RWPE1 (cell line): ENCODE measurements around the gene CALN1.

Source experiments
- CTCF ChIA-PET: fragments of 350-600 bp; sonication (Branson Sonifier 250); formaldehyde crosslinking; extraction: SDS; loops from one replicate; lab custom pipeline; 2021; lab: Yijun Ruan, JAX
- POLR2A ChIA-PET: fragments of 400-600 bp; formaldehyde crosslinking; extraction: SDS; loops from one replicate; lab custom pipeline; 2020; ENCODE audit warnings: antibody characterized with exemption; ENCODE audit not compliant: low non-redundant PET; lab: Yijun Ruan, JAX
- DNase-seq: peaks from one replicate; pipeline ENCODE4 v3.0.0; 2012; ENCODE audit warnings: low spot score
- H3K27ac ChIP-seq: fragments of 450-650 bp; 2 replicates; pipeline ENCODE4 v1.5.1; 2017
- CTCF ChIP-seq: fragments of 450-650 bp; conservative IDR thresholded peaks from 2 replicates; pipeline ENCODE4 v1.5.1; 2017; ENCODE audit warnings: low read depth, mild to moderate bottlenecking

Gene CALN1

GRCh38 chr7:71867626-71868025, 544.5 kb downstream of the CALN1 start:
- TF ChIP-seq CTCF, result no peak
- no peak overlapping the region for H3K27ac ChIP-seq
- ChIA-PET POLR2A (no interaction called here), CTCF (no interaction called here)
- DNase-seq, result no peak

- no peak overlapping the region for H3K27ac ChIP-seq
- ChIA-PET POLR2A (no interaction called here), CTCF (no interaction called here)
- no peak for DNase-seq
- no peak for TF ChIP-seq CTCF
Measured at GRCh38 chr7:71865172-71865571, 547.0 kb downstream of the CALN1 start.

DNA sequence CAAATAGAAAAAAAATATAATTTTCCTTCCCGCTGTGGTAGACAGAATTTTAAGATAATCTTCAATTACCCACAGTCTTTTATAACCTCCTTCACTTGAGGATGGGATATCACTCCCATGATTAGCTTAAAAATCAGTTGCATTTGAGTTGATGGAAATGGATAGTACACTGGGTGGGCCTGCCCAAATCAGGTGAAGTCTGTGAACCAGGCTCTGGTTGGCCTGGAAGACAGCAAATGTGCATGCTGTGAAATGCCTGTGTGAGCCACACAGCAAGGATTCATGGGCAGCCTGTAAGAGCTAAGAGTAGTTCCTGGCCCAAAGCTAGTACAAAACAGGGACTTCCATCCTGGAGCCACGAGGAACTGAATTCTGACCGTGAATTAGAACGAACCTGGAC, 548.0 kb downstream of the CALN1 start:
- no peak for DNase-seq
- CTCF ChIA-PET, result interaction anchor here (0.6 kb wide), 1 partner anchor 924 kb away, joined by 3 read pairs; no protein-coding TSS in a partner anchor
- H3K27ac ChIP-seq, result no peak overlapping the region
- POLR2A ChIA-PET, result no interaction called here
- no peak for TF ChIP-seq CTCF

- no peak for DNase-seq
- CTCF ChIA-PET, result no interaction called here
- POLR2A ChIA-PET, result no interaction called here
Measured at GRCh38 chr7:71860572-71860971, 551.6 kb downstream of the CALN1 start.

DNA sequence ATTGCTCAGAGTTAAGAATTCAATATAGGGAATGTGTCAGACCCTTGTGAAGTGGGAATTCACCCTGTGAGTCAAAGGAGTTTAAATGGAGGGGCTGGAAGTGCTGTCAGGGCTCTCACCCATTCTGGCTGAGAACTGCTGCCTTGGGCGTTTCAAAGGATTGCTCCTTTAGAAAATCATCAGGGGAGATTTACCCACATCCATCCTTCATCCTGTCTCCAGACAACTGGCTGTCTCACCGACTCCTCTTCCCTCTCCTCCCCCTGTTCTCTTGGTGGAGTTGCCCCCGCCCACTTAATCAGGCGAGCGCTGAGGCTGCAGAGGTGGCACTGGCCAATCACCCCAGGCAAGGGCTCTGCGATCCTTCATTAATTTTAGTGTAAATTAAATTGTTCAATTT, 554.8 kb downstream of the CALN1 start:
- CTCF ChIA-PET, result no interaction called here
- TF ChIP-seq CTCF, result no peak
- POLR2A ChIA-PET, result interaction anchor here (0.8 kb wide), 1 partner anchor 33 kb away, joined by 7 read pairs; no protein-coding TSS in a partner anchor
- no peak for DNase-seq
- H3K27ac ChIP-seq, result no peak overlapping the region

More at GRCh38 chr7:71860572-71860971, 551.6 kb downstream of the CALN1 start:
- H3K27ac ChIP-seq, result no peak overlapping the region
- no peak for TF ChIP-seq CTCF

- CTCF ChIA-PET, result interaction anchor here (0.8 kb wide), 1 partner anchor 16 kb away, joined by 3 read pairs; no protein-coding TSS in a partner anchor
- POLR2A ChIA-PET, result no interaction called here
- TF ChIP-seq CTCF, result no peak
- H3K27ac ChIP-seq, result no peak overlapping the region
- no peak for DNase-seq
Measured at GRCh38 chr7:71854546-71855397, 557.4 kb downstream of the CALN1 start.
